ENCODE results near the gene STX5.
"Not testable (repeated sequence)": the region's sequence is repeated elsewhere in the genome, so short reads cannot be mapped to it uniquely, and the experiment has no call there.

STX5 gene

DNA sequence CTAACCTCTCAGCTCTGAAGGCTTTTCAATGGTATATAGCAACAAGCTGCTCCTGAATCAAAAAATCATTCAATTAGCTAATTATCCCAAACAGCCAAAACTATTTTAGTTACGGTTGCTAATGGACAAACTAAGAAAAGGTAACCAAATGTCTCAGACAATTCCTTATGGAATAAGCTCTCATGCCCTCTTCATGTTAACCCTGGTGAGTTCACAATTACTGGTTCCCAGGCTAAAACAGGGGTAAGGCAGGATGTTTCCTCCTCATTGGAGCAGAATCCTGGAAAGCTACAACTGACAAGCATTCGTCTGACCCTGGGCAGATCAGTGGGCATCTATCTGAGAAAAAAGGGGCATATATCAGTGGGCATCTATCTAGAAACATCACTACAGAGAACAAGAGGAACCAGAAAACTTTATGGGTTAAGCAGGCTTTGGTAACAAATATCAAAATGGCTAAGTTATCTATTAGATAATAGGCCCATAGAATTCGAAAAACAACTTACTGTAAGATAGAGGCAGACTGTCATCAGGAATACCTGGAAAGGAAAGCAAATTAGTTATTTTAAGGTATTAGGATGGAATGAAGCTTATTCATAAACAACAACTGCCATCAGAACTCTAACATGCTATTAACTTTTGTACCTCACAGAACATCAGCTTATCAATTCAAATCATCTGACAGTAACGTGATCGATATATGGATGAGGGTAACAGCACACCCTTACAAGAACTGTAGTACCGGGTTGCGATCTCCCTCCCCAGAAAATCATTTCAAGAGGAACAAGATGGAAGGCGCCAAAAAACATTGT is 22.4 kb upstream of the STX5 start:
- no peak for DNase-seq (ENCODE audit: low read depth)

DNA sequence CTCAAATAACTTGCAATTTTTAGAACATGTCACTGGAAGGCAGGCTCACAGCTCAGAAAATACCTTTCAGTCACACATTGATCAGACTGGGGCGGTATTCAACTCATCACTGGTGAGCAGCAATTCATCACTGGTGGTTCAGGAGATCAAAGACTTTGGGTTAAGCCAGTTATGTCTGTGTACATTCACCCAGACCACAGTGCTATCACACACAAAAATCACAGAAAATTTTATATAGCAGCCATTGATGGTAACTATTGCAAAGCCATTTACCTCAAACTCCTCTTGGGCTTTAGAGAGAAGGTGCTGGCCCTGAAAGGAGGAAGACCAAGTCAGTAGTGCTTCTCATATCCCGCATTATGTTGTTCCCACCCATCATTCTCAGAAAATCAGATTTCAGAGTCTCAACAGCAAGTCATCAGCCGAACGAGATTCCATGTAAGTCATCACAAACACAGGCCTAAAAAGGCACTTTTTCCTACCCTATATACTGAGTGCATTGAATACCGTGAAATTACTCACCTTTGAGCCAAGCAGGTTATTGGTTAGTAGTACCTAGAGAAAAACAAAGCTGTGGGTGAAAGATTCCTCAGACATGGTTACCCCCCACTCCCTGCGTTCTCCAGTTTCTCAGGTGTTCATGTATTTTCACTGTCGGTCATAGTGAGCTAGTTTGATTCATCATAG is 21.6 kb upstream of the STX5 start:
- DNase-seq (ENCODE audit: low read depth) = no peak

DNA sequence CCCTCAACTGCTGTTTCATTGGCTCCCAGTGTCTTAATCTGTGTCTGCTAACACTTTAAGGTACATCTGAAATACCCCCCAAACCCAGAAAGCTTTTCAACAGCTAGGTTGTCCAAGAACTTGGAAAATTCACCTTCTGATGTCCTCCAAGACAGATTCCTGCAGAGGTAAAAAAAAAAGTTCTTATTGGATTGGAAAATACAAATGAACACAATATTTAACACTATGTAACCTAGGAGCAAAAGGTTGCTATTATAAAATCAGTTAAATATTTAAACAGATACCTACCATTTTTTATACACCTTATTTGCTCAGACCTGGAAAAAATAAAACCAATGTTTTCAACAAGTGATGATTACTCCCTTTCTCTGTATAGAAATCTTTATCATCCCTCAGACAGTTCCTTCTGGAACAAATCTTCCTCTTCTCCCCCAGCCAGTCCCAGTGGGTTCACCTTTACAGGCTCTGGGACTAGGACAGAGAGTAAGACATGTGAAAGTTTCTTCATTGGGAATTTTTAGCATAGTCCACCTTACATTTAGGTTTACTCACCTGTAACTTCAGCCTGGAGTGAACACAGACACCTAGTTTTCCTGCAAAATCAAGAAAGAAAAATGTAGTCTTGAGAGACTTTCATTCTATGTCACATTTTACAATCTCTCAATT is 20.8 kb upstream of the STX5 start:
- no peak for DNase-seq (ENCODE audit: low read depth)

DNA sequence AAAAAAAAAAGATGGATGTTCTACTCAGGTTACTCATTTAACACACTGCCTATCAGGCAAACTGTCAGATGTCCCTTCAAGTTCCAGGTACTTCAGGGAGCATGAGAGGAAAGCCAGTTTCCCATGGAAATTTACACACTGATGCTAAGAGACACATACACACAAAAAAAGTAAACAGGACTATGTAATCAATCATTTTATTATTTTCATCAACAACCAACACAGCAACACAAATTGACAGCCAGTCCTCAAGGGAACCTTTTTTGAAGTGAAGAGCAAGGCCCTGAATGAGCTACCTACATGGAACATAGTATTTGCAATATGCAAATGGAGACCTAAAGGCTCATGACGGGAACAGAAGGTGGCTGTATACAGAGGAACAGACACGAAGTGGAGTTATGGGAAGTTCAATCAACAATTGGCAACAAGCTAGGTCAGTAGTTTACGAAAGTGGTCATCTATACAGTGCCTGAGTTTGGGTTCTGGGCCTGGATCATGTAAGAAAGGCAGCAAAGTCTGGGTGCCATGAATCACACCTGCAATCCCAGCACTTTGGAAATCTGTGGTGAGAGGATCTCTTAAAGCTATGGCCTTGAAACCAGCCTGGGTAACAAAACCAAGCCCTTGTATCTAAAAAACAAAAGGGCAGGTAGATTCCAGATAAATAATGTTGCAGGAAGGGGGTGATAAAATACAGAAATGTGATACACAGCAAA is 20.1 kb upstream of the STX5 start:
- DNase-seq (ENCODE audit: low read depth) = no peak

DNA sequence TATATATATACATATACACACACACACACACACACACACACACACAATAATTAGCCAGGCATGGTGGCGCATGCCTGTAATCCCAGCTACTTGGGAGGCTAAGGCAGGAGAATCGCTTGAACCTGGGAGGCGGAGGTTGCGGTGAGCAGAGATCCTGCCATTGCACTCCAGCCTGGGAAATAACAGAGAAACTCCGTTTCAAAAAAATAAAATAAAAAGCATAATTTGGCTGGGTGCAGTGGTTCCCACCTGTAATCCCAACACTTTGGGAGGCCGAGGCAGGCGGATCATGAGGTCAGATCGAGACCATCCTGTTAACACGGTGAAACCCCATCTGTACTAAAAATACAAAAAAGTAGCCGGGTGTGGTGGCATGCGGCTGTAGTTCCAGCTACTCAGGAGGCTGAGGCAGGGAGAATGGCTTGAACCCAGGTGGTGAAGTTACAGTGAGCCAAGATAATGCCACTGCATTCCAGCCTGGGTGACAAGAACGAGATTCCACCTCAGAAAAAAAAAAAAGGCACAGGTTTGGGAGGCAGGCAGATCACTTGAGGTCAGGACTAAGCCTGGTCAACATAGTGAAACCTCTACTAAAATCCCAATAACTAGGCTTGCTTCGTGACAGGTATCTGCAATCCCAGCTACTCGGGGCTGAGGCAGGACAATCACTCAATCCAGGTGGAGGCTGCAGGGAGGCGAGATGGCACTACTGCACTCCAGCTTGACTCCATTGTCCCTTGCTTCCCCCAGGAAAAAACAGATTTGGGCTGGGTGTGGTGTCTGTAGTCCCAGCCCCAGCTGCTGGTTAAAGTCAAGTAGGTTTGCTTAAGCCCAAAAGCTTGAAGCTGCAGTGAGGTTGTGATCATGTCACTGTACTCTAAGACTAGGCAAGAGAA is 19.3 kb upstream of the STX5 start:
- peak; percentile 51 for DNase-seq (ENCODE audit: low read depth)

DNA sequence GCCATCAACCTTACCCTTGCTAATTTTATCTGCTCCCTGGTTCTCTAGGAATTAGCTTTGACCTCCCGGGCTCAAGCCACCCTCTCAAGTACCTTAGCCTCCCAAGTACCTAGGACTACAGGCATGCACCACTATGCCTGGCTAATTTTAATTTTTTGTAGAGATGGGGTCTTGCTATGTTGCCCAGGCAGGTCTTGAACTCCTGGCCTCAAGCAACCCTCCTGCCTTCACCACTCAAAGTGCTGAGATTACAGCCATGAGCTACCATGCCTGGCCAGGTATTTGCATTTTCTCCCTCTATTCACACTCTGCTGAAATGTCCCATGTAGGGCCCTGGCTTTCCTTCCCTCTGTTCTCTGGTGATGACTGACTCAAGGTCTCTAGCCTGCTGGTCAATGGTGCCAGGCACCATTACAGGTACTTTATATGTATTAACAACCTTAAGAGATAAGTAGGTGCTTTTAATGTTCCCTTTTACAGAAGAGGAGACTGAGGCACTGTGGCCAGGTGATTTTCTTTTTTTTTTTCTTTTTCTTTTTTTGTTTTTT is 16.0 kb upstream of the STX5 start:
- DNase-seq (ENCODE audit: low read depth) = no peak

DNA sequence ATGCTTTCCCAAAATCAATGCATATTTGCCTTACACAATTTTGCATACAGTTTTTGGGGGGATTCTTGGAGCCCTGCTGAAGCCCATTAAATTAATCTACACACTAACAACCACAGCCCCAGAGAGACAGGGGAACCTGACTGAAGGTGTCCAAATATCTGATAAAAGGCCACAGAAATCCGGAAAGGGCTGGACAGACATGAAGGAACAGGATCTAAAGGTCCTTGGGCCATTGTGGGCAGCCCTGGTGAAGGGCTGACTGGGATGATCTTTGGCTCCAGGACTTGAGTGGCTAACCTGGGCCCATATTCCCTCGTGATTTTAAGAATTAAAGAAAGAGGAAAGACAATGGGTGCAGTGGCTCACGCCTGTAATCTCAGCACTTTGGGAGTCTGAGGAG is 14.3 kb upstream of the STX5 start:
- DNase-seq (ENCODE audit: low read depth) = no peak

DNA sequence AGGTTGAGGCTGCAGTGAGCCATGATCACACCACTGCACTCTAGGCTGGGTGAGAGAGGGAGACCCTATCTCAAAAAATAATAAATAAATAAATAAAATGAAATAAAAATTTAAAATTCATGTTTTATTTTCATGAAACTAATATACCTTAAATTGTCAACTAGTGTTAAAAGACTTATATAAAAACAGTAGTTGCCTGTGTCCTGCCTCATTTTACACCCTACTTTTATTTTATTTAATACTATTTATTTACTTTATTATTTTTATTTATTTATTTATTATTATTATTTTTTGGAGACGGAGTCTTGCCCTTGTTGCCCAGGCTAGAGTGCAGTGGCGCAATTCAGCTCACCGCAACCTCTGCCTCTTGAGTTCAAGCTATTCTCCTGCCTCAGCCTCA is 12.3 kb upstream of the STX5 start:
- DNase-seq (ENCODE audit: low read depth) = no peak

DNA sequence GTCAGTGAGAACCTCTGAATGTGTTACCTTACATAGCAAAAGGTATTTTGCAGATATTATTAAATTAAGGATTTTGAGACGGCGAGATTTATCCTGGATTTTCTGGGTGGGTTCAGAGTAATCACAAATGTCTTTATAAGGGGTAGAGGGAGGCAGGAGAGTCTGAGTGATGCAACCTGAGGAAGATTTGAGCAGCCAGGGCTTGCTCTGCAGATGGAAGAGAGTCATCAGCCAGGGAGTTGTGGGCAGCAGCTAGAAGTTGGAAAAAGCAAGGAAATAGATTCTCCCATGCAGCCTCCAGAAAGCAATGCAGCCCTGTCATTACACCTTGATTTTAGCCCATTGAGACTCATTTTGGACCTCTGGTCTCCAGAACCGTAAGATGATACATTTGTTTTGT is 11.6 kb upstream of the STX5 start:
- DNase-seq (ENCODE audit: low read depth) = no peak

DNA sequence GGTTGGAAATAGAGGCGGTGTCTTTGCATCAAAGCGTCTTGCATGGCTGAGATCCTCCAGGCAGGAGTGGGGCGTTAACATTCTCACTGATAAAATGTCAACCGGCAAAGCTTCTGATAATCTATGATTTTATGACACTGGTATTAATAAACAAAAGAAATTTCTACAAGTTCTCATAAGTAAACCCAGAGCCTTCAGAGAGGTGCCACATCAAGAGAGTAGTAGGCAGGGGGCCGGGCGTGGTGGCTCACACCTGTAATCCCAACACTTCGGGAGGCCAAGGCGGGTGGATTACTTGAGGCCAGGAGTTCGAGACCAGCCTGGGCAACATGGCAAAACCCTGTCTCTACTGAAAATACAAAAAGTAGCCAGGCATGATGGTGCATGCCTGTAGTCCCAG is 11.0 kb upstream of the STX5 start:
- not testable (repeated sequence) for DNase-seq (ENCODE audit: low read depth)

DNA sequence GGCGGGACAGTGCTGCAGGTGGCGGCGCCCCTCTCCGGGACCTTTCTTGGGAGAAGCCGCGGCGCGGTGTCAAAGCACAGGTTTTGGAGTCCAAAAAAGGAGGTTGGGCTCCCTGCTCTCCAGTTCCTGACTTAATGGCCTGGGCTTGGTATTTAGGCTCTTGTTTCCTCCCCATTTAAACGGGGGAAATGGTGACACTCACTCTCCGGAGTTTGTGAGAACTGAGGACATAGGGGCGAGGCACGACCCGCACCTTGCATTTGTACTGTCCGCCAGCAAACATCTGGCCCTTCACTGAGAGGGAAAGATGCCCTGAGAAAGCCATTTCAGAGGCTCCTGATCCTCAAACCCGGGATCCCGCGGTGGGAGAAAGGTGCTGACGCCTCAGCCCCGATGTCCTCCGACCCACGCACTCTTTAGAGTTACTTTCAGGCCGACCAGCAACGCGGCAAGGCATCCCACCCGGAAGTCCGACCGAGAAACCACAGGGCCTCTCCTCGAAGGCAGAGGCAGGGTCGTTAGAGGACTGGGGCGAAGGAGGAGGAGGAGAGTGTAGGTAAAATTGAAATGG is 10.4 kb upstream of the STX5 start:
- DNase-seq (ENCODE audit: low read depth) = no peak

DNA sequence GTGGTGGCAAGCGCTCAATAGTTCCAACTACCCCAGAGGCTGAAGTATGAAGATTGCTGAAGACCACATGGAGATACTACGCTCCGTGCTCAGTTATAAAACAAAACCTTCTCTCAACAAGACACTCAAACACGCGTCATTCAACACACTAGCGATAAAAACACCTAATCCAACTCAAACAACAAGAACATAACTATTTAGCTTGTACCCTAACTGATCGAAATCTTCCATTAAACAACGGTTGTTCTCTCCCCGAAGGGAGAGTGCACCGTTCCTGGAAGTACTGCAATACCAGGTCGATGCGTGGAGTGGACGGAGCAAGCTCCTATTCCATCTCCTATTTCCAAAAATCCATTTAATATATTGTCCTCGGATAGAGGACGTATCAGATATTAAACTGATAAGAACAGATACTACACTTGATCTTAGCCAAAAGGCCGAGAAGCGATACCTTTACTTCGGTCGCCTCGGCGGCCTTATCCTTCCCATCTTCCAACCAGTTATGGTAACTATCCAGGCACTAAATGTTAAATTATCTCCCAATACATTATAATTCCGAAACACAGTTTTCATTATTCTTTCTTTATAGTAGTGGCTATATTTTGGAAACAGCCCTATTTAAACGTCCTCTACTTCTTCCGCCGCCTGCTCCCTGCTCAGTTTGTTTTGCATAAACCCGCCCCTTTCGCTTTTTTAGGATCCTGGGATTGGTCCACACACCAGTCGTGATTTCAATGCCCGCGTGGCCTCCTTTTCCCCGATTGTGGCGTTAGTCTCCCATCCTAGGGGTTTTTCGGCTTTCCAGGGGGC is 9.7 kb upstream of the STX5 start:
- peak; percentile 66 for DNase-seq (ENCODE audit: low read depth)

DNA sequence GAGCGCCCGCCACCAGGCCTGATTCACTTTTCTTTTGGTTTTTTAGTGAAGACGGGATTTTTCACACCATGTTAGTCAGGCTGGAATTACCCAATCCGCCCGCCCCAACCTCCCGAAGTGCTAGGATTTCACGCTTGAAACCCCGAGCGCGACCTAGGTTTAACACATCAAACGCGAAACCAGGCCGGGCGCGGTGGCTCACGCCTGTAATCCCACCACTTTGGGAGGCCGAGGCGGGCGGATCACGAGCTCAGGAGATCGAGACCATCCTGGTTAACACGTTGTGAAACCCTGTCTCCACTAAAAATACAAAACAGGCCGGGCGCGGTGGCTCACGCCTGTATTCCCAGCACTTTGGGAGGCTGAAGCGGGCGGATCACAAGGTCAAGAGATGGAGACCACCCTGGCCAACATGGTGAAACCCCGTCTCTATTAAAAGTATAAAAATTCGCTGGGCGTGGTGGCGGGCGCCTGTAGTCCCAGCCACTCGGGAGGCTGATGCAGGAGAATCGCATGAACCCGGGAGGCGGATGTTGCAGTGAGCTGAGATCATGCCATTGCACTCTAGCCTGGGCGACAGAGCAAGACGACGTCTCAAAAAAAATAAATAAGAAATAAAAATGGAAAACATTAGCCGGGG is 9.0 kb upstream of the STX5 start:
- DNase-seq (ENCODE audit: low read depth) = peak; percentile 77

DNA sequence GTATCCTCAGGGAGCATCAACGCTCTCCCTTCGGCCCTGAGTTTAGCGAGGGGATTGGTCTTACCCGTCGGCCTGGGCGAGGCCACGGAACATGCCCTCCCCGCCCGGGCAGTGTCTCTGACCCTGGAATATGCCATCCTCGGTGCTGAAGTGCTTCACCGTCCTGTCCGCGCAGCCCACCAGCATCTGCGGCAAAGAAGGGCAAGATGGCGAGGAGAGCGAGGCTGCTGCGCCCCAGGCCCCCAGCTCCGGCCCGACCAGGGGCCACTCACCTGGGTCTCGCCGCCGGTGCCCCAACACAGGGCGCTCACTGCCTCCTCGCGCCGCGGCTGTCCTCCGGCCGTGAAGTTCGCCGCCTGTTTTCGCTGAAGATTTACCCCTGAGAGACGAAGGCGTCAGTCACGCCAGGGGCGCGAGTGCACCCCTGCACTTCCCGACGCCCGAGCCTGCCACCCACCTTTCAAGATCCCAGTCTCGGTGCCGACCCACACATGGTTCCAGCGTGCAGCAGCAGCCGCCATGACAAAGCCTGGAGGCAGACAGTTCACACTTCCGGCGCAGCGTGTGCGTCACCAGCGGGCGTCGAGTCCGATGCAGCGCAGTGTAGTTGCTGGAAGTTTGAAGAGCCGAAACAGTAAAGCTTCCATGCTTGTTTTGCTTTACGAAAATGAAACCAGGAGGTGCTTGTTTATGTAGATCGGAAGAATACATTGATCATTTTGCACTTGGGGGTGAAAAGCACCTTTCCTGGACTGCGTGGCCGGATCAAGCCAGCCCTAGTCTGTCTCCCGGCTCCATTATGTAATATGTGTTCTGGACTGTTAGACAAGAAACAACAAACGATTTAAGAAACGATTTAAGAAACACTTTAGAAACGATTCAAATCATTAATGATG is 7.4 kb upstream of the STX5 start, which contains the start of gene WDR74:
Gene WDR74 (minus strand): TSS at position 541 of the 896 bp plus-strand sequence. CDS start 20 bp downstream, at position 521.
- DNase-seq (ENCODE audit: low read depth) = peak; percentile 88

DNA sequence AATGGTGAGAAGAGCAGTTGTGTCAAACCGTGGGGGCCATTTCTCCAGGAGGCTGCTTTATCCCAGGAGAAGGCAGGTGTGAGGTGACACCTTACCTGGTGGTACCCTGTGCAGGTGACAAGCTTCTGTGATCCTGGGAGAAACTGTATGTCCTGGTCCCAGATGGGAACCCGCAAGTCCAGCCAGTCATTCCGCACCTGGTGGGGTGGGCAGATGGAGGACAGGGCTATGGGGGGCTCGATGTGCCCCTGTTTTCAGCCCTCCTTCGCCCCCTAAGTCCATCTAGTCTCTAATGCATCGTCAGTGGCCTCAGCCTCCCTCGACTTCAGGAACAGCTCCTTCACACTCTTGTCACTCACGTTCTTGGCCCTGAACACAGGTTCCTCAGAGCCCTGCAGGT is 3.5 kb upstream of the STX5 start:
- no peak for DNase-seq (ENCODE audit: low read depth)

DNA sequence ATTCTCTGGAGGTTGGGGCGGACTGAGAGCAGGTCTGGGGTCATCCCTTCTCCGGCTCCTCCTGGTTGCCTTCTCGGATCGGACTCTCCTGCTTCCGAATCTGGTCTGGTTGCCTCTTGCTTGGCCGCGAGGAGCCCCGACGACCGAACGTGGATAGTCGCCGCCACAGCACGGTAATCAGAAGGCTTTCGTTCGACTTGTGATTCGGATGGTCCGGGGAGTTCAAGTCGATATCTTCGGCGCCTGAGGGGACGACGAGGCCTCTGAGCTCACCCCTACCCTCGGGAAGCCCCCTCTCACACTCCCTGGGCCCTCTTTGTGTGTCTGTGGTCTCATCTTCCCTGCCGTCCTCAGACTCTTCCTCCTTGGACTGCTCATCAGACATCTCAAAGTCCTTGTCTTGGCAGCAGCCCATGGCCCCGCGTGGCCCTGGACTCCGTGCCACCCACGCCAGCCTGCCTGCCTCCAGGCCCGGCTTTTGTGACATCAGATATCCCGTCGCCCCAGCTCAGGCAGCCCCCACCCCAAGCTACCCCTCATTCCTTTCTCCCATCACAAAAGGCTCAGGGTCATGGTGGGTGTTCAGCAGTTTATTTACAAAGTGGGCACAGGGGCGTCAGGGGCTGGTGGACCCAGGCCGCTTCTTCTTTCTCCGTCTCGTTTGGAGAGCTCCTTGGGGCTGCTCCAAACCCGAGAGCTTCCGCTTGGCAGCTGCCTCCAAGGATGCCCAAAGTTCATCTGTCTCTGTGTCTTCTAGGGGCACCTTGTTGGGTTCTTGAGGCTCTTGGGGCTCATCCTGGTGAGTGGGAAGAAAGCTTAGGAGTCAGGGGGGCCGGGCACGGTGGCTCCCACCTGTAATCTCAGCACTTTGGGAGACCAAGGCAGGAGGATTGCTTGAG is 734 bp upstream of the STX5 start, which contains the start of gene TEX54:
Gene TEX54 (minus strand): TSS at position 506 of the 899 bp plus-strand sequence.
- DNase-seq (ENCODE audit: low read depth) = no peak

DNA sequence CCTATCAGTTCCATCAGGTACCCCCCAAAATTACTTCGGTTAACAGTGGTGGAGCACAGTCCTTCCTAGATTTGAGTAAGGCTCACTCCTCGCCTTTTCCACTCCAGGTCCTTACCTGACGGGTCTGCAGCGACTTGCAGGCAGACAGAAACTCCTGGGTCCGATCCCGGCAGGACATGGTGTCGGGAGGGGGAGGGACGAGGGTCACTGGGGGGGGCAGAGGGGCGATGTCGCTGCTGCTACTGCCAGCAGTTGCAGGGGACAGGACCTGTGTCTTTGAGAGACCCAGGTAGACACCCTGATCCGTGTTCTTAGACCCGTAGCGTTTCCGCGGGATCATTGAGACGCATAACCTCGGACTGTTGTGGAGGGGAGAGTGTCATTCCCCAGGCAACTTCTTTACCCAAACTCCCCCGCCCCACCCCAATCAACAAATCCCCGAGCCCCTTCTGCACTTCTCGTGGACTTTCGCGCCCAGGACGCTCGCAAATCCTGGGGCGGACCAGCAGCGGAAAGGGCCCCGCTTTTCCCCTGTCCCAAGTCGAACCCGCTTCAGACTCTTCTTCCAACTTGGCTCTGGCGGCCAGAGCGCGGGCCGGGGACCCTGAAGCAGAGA is 839 bp downstream of the STX5 start:
- DNase-seq (ENCODE audit: low read depth) = no peak

Measured in activated T-cell treated with anti-CD3 and anti-CD28 coated beads for 48 hours (primary cell).